ENCODE measurements around the gene FHOD3. TPM values are rescaled to one million over a fixed set of nuclear protein-coding genes. Genes with fewer than 3 reads are reported as not detected.

The FHOD3 gene
- total and polyA plus RNA-seq, 9 of the 15 experiments (the other 6 are each of a cell fraction or from before 2014, with no cell fraction given), result 0.11 TPM; not detected in 8

GRCh38 chr18:36828630-36829361 lies 531.3 kb downstream of the FHOD3 start, which contains the start of the genes KIAA1328 and TPGS2 (continued):
- no peak for TF ChIP-seq IRF1 (CRISPR knock-in tag; IDR thresholded peaks at IDR 0.05; ENCODE audit: borderline replicate concordance)
- TF ChIP-seq, protein P1, sequence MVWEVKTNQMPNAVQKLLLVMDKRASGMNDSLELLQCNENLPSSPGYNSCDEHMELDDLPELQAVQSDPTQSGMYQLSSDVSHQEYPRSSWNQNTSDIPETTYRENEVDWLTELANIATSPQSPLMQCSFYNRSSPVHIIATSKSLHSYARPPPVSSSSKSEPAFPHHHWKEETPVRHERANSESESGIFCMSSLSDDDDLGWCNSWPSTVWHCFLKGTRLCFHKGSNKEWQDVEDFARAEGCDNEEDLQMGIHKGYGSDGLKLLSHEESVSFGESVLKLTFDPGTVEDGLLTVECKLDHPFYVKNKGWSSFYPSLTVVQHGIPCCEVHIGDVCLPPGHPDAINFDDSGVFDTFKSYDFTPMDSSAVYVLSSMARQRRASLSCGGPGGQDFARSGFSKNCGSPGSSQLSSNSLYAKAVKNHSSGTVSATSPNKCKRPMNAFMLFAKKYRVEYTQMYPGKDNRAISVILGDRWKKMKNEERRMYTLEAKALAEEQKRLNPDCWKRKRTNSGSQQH (CRISPR knock-in tag; IDR thresholded peaks at IDR 0.05), result peak; percentile 73
- TF ChIP-seq TRIM24 (IDR thresholded peaks at IDR 0.05), result no peak
- TF ChIP-seq MXI1 (IDR thresholded peaks at IDR 0.05; ENCODE audit: low read depth, low read length), result 0 out of 2 replicates have a peak, but pooled peaks have one; percentile 23
- TF ChIP-seq, protein P2, sequence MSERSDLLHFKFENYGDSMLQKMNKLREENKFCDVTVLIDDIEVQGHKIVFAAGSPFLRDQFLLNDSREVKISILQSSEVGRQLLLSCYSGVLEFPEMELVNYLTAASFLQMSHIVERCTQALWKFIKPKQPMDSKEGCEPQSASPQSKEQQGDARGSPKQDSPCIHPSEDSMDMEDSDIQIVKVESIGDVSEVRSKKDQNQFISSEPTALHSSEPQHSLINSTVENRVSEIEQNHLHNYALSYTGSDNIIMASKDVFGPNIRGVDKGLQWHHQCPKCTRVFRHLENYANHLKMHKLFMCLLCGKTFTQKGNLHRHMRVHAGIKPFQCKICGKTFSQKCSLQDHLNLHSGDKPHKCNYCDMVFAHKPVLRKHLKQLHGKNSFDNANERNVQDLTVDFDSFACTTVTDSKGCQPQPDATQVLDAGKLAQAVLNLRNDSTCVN (CRISPR knock-in tag; IDR thresholded peaks at IDR 0.05), result peak; percentile 49; the same call in 1 of the 2 replicates
- TF ChIP-seq ZNF77 (CRISPR knock-in tag; IDR thresholded peaks at IDR 0.05), result no peak
- TF ChIP-seq ZNF384 (IDR thresholded peaks at IDR 0.05; ENCODE audit: low read depth, low read length), result 0 out of 2 replicates have a peak, but pooled peaks have one; percentile 4
- no peak for TF ChIP-seq JUNB (CRISPR knock-in tag; conservative IDR thresholded peaks at IDR 0.05)
- TF ChIP-seq E2F5 (CRISPR knock-in tag; IDR thresholded peaks at IDR 0.05), result no peak
- TF ChIP-seq PYGO2 (tag; IDR thresholded peaks at IDR 0.05), result no peak
- no peak for TF ChIP-seq DIDO1 (tag; IDR thresholded peaks at IDR 0.05; ENCODE audit: low read depth)
- TF ChIP-seq SMARCC2 (IDR thresholded peaks at IDR 0.05; ENCODE audit: low read depth), result no peak
- TF ChIP-seq ZBTB49 (CRISPR knock-in tag; IDR thresholded peaks at IDR 0.05; ENCODE audit: borderline replicate concordance), result no peak
- peak; percentile 23; the same call in 1 of the 2 replicates for TF ChIP-seq ELF4 (CRISPR knock-in tag; IDR thresholded peaks at IDR 0.05)
- TF ChIP-seq, protein P3, sequence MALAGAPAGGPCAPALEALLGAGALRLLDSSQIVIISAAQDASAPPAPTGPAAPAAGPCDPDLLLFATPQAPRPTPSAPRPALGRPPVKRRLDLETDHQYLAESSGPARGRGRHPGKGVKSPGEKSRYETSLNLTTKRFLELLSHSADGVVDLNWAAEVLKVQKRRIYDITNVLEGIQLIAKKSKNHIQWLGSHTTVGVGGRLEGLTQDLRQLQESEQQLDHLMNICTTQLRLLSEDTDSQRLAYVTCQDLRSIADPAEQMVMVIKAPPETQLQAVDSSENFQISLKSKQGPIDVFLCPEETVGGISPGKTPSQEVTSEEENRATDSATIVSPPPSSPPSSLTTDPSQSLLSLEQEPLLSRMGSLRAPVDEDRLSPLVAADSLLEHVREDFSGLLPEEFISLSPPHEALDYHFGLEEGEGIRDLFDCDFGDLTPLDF (CRISPR knock-in tag; IDR thresholded peaks at IDR 0.05), result peak; percentile 51; the same call in 1 of the 2 replicates
- no peak for TF ChIP-seq HDAC3 (IDR thresholded peaks at IDR 0.05; ENCODE audit: borderline replicate concordance, partially characterized antibody)
- TF ChIP-seq KDM1A (IDR thresholded peaks at IDR 0.05), result peak in 1 of 2 experiments; percentile 51; a peak in 1 of 4 replicates
- no peak for TF ChIP-seq HNRNPH1 (optimal IDR thresholded peaks at IDR 0.05; ENCODE audit: low read depth, low read length)
- no peak for TF ChIP-seq NCOA4 (IDR thresholded peaks at IDR 0.05; ENCODE audit: partially characterized antibody)
- TF ChIP-seq EGR1 (conservative IDR thresholded peaks at IDR 0.05), result peak; percentile 51; the same call in 1 of the 2 replicates

Data from K562 (cell line).